ENCODE measurements around the gene IVD. TPM values are rescaled to one million over a fixed set of nuclear protein-coding genes. Genes with fewer than 3 reads are reported as not detected.

IVD gene
- total RNA-seq, 1 donor from 2014 or later: 93.5 TPM

DNA sequence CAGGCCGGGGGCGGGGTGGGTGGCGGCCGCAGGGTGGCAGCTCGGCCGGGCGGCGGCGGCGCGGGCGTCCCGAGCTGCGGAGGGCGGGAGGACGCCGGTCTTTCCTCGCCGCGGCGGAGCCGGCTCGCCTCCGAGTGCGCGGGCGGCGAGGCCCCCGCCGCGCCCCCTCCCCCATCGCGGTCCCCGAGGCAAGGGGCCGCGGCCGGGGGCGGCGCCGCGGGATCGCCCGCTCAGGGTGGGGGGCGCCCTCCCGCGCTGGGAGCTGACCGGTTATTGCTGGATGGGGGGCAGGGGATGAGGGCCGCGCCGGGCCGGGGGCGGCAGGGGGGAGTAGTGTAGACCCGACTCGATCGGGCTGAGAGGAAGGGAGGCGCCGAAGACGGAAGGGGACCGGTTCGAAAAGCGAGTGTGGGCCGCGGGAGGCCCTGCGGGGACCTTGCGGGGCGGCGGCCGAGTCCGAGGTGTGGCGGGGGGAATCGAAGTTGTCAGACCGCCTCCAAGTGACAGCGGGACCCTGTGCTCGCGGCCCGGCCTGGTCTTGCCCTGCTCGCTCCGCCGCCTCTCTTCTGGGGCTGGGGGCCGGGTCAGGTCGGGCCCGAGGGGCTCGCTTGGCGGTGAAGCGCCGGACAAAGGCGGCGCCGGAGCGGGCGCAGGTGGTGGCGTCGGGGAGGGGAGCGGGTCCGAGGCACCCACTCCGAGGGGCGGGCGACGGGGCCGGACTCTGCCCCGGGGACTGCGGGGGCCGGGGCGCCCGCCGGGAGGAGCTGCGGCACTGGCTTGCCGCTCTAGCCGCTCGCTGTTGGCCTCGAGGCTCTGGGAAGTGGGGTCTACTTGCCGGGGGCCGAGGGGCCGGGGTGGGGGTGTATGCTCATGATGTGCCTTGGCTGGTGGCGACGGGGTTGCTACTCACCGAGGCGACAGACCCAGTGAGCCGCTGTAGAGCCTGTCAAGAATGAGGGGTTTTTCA lies 36.3 kb downstream of the IVD start:
- Histone ChIP-seq H3K36me3 (no peaks in the 10 kb centered on the region), H3K4me3 (peak overlapping the region; percentile 76), H3K27ac (peak overlapping the region; percentile 60), H3K4me1 (peaks cover 63% of the 10 kb centered on the region), H3K27me3 (ENCODE audit: low read depth) (peaks cover 16% of the 10 kb centered on the region), H3K9me3 (no peaks in the 10 kb centered on the region)
- ATAC-seq (peak; percentile 1 to 5), DNase-seq (no peak)
- TF ChIP-seq, protein P1, sequence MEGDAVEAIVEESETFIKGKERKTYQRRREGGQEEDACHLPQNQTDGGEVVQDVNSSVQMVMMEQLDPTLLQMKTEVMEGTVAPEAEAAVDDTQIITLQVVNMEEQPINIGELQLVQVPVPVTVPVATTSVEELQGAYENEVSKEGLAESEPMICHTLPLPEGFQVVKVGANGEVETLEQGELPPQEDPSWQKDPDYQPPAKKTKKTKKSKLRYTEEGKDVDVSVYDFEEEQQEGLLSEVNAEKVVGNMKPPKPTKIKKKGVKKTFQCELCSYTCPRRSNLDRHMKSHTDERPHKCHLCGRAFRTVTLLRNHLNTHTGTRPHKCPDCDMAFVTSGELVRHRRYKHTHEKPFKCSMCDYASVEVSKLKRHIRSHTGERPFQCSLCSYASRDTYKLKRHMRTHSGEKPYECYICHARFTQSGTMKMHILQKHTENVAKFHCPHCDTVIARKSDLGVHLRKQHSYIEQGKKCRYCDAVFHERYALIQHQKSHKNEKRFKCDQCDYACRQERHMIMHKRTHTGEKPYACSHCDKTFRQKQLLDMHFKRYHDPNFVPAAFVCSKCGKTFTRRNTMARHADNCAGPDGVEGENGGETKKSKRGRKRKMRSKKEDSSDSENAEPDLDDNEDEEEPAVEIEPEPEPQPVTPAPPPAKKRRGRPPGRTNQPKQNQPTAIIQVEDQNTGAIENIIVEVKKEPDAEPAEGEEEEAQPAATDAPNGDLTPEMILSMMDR (IDR thresholded peaks at IDR 0.05): no peak
- intact Hi-C loops (cut with DNase I): no loop called here

DNA sequence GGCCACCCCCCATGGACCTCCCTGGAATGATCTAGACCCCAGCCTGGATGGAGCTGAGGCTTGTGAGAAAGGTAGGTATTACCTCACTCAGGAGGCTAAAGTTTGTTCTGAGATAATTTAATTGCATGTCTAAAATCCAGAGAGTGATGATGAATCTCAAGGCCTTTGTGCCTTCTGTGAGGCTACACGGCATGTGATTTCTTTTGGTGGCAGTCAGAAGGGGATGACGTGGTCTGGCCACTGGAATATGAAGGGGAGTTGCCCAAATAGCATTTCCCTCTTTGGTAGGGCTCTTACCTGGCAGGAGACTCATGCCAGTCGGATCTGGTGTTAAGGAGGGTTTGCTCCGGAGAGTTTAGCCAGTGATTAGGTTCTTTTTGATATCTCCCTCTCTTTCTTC lies 37.7 kb downstream of the IVD start:
- intact Hi-C loops (cut with DNase I): no loop called here
- TF ChIP-seq, protein P1 (IDR thresholded peaks at IDR 0.05): no peak
- no peaks in the 10 kb centered on the region for H3K9me3 ChIP-seq
- peaks cover 52% of the 10 kb centered on the region for H3K4me1 ChIP-seq
- H3K4me3 ChIP-seq: no peak overlapping the region
- H3K36me3 ChIP-seq: no peaks in the 10 kb centered on the region
- no peak for ATAC-seq
- no peak overlapping the region for H3K27ac ChIP-seq
- H3K27me3 ChIP-seq (ENCODE audit: low read depth): peaks cover 2% of the 10 kb centered on the region
- no peak for DNase-seq

DNA sequence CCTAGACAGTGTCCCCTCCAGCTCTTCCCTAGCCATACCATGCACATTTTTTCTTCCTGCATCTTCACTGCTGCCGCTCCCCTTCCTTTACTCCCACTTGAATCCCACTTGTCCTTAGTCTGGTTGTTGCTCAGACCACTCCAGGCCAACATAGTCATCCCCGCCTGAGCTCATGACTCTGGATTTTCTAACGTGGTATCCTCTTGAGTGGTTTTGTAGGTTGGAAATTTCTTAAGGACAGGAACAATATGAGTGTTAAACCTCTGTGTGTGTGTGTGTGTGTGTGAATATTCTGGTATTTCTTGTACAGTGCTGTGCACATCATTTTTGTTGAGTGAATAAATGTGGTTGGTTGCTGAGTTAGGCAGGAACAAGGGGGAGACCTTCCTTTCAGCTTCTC lies 38.3 kb downstream of the IVD start:
- Histone ChIP-seq H3K9me3 (no peaks in the 10 kb centered on the region), H3K27ac (no peak overlapping the region), H3K36me3 (no peaks in the 10 kb centered on the region), H3K27me3 (ENCODE audit: low read depth) (no peaks in the 10 kb centered on the region), H3K4me1 (peaks cover 52% of the 10 kb centered on the region), H3K4me3 (no peak overlapping the region)
- DNase-seq: no peak
- intact Hi-C loops (cut with DNase I): no loop called here
- TF ChIP-seq, protein P1 (IDR thresholded peaks at IDR 0.05): no peak
- peak in 1 of 2 donors; percentile 7 for ATAC-seq

DNA sequence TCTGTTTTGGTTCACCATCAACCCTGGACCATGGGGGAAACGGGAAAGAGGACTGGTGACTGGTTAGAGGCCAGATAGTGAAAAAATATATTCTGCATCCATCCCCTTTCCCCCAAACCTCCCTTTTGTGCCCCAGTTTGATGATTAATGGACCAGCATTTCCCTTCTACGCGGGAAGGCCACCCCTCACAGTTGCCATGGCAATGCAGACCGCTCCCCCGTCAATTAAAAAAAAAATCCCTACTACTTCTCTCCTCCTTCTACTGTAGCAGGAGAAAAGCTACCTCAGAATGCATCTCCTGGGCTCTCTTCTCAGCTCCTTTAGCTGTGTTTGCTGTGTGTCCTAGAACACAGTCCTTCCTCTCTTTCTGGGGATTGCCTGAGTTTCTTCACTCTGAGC lies 39.1 kb downstream of the IVD start:
- Histone ChIP-seq H3K27ac (no peak overlapping the region), H3K4me3 (no peak overlapping the region), H3K9me3 (no peaks in the 10 kb centered on the region), H3K27me3 (ENCODE audit: low read depth) (no peaks in the 10 kb centered on the region), H3K4me1 (peaks cover 47% of the 10 kb centered on the region), H3K36me3 (no peaks in the 10 kb centered on the region)
- no peak for DNase-seq
- no peak for ATAC-seq
- intact Hi-C loops (cut with DNase I): no loop called here
- TF ChIP-seq, protein P1 (IDR thresholded peaks at IDR 0.05): no peak

DNA sequence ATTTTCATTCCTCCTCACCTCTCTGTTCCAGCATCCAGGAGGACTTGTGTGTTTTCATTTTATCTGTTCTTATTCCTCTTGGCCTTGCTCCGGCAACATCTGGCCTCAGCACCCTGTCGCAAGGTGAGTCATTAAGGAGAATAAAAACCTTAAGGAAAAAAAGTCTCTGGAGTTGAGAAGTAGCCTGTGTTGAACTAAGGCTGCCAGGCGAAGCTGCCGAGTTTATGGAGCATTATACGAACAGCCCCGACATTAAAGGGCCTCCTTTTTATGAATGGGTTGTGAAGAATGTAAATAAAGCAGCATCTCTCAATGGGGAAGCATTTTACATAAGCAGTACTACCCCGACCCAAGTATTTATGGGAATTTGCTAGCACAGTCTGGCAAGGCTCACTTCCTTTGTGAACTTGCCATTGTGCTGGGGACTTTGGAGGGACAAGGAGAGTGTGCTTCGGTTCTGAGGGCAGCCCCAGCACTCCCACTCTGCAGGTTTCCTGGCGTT lies 39.9 kb downstream of the IVD start:
- H3K9me3 ChIP-seq: no peaks in the 10 kb centered on the region
- H3K27me3 ChIP-seq (ENCODE audit: low read depth): no peaks in the 10 kb centered on the region
- H3K27ac ChIP-seq: no peak overlapping the region
- no peak overlapping the region for H3K4me3 ChIP-seq
- DNase-seq (no peak), ATAC-seq (no peak)
- H3K36me3 ChIP-seq: no peaks in the 10 kb centered on the region
- intact Hi-C loops (cut with DNase I): no loop called here
- TF ChIP-seq, protein P1 (IDR thresholded peaks at IDR 0.05): no peak
- H3K4me1 ChIP-seq: peaks cover 49% of the 10 kb centered on the region
